Dendritic cell treated with granulocyte-macrophage colony-stimulating factor and Interleukin-4, amounts not matched to agents 40 ng/mL and 50 ng/mL, for 4 days (primary cell): ENCODE data around the gene H2AZ2.
"Not testable (repeated sequence)": the region's sequence is repeated elsewhere in the genome, so short reads cannot be mapped to it uniquely, and the experiment has no call there.

Experiments
- H3K27ac Mint-ChIP-seq: one replicate; pipeline ENCODE4 v1.8.0; 2022; ENCODE audit warnings: mild to moderate bottlenecking, mixed read lengths
- H3K27me3 Mint-ChIP-seq: one replicate; pipeline ENCODE4 v1.8.0; 2022; ENCODE audit warnings: mild to moderate bottlenecking, mixed read lengths
- H3K36me3 Mint-ChIP-seq: one replicate; pipeline ENCODE4 v1.8.0; 2022; ENCODE audit warnings: low read depth, mixed read lengths
- H3K4me1 Mint-ChIP-seq: one replicate; pipeline ENCODE4 v1.8.0; 2022; ENCODE audit warnings: low read depth, mixed read lengths
- H3K4me3 Mint-ChIP-seq: one replicate; pipeline ENCODE4 v1.8.0; 2022; ENCODE audit warnings: mild to moderate bottlenecking, moderate library complexity, mixed read lengths
- H3K9me3 Mint-ChIP-seq: one replicate; pipeline ENCODE4 v1.8.0; 2022; ENCODE audit warnings: mixed read lengths
- intact Hi-C: fragments of 100-400 bp; cut with micrococcal nuclease; formaldehyde crosslinking; loops from one replicate; pipeline ENCODE4 v1.15.0; 2022

H2AZ2 gene

DNA sequence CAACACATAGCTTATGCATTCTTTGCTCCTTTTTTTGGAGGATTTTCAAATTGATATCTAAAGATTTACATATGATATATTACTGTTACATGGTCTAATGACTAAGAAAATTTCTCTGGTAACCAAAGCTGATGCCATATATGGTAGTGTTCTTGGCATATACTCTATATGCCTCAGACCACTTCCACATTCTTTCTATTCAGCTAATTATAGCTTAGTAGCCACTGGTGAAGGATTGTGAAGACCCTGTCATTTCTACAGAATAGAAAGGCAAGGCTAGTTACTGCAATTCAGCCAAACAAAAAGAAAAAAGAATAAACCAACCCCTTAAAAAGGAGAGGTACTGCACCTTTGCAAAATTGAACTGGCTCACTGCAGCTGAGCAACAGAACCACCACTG lies 33.7 kb upstream of the H2AZ2 start:
- H3K36me3 Mint-ChIP-seq = peaks cover 44% of the 10 kb centered on the region
- no peak overlapping the region for H3K27ac Mint-ChIP-seq
- intact Hi-C loops = loop anchor here (10.0 kb wide), 1 partner anchor 103 kb away; no protein-coding TSS in a partner anchor
- no peaks in the 10 kb centered on the region for H3K9me3 Mint-ChIP-seq
- H3K27me3 Mint-ChIP-seq = no peaks in the 10 kb centered on the region
- peak overlapping the region; percentile 49 for H3K4me3 Mint-ChIP-seq
- peaks cover 40% of the 10 kb centered on the region for H3K4me1 Mint-ChIP-seq

DNA sequence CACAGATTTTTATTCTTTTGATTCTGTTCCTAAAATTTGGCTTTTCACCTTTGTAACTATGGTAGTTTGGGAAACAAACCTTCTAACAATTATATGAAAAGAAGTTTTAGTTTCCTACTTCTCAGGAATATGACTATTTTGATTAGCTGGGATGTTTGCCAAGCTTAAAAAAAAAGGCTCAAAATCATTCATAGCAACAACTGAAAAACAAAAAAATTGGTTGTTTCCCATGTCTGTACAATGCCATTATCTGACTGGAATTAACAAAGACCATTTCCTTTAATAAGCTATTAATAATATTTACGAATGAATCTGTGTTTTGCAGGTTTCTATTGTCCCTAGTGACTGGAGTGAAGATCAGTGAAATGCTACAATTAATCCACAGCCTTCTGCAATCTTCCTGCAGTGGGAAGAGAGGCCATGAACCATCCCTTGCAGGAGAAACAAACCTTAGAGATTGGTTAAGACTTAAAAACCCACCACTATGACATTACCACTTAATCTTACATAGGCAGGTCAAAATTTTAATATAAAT lies 33.2 kb upstream of the H2AZ2 start:
- no peak overlapping the region for H3K27ac Mint-ChIP-seq
- H3K4me3 Mint-ChIP-seq = peak overlapping the region; percentile 49
- H3K27me3 Mint-ChIP-seq = no peaks in the 10 kb centered on the region
- H3K9me3 Mint-ChIP-seq = no peaks in the 10 kb centered on the region
- peaks cover 44% of the 10 kb centered on the region for H3K36me3 Mint-ChIP-seq
- H3K4me1 Mint-ChIP-seq = peaks cover 40% of the 10 kb centered on the region
- intact Hi-C loops = loop anchor here (10.0 kb wide), 1 partner anchor 104 kb away; no protein-coding TSS in a partner anchor

DNA sequence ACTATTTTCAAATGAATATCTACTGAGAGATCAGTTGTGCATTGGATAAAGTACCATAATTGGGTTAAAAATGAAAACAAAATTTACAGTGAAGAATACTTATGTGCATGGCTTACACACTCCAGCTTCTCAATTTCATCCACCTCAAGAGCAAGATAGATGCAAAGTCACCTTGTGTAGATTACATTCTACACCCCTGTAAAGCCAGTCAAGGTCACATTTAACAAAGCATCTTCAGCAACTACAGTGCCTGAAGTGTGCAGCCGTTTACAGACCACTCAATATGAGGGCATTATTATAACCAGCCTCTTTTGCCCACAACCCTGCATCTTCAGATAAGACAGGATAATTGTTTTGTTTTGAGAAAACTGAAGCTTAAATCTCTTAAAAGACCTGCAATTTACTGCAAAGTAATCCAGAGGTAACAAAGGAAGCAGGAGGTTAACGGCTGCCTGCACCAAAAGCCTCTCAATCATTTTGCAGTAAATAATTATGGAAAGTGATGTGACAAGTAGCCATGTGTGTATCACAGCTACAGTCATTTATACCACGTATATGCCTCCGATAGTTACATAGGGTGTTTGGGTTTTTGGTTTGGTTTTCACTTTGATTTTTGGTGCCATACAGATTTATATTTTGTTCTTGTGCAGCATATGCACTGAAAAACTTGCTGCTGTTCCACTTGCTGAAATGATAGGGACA lies 32.6 kb upstream of the H2AZ2 start:
- no peaks in the 10 kb centered on the region for H3K9me3 Mint-ChIP-seq
- H3K27ac Mint-ChIP-seq = no peak overlapping the region
- H3K27me3 Mint-ChIP-seq = no peaks in the 10 kb centered on the region
- peaks cover 37% of the 10 kb centered on the region for H3K36me3 Mint-ChIP-seq
- intact Hi-C loops = loop anchor here (10.0 kb wide), 1 partner anchor 104 kb away; no protein-coding TSS in a partner anchor
- H3K4me1 Mint-ChIP-seq = peaks cover 35% of the 10 kb centered on the region
- H3K4me3 Mint-ChIP-seq = peak overlapping the region; percentile 49

DNA sequence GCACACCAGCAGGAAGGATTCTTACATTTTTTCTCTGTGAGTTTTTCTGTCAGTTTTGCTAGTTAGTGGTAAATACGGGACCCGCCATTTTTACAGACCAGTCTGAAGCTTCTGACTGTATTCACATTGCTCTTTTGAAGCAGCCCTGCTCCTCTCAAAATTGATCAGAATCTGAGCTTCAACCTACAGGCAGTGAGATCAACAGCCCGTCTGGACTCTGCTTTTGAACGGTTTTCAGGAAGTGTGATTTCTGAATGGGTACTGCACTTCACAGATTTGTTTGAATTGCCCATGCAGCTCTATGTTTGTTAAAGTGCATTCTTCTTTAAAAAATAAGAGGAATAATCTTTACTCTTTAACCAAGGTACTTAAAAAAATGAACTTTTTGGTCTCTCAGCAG lies 28.5 kb upstream of the H2AZ2 start:
- intact Hi-C loops = no loop called here
- Mint-ChIP-seq H3K36me3 (peaks cover 14% of the 10 kb centered on the region), H3K9me3 (no peaks in the 10 kb centered on the region), H3K27me3 (no peaks in the 10 kb centered on the region), H3K4me1 (peaks cover 18% of the 10 kb centered on the region), H3K27ac (no peak overlapping the region), H3K4me3 (no peak overlapping the region)

DNA sequence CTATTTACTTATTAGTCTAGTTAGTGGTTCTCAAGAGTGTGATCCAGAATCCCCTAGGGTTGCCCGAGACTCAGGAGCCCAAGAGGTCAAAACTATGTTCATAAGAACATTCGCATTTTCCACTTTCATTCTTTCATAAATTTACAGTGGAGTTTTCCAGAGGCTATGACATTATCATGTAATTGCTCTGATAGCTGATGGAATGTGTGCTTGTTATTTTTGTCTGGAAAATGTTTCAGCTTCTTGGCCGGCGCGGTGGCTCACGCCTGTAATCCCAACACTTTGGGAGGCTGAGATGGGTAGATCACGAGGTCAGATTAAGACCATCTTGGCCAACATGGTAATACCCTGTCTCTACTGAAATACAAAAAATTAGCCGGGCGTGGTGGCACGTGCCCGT lies 27.4 kb upstream of the H2AZ2 start:
- Mint-ChIP-seq H3K36me3 (peaks cover 6% of the 10 kb centered on the region), H3K27ac (no peak overlapping the region), H3K9me3 (no peaks in the 10 kb centered on the region), H3K4me1 (peaks cover 7% of the 10 kb centered on the region), H3K4me3 (no peak overlapping the region), H3K27me3 (no peaks in the 10 kb centered on the region)
- intact Hi-C loops = no loop called here

DNA sequence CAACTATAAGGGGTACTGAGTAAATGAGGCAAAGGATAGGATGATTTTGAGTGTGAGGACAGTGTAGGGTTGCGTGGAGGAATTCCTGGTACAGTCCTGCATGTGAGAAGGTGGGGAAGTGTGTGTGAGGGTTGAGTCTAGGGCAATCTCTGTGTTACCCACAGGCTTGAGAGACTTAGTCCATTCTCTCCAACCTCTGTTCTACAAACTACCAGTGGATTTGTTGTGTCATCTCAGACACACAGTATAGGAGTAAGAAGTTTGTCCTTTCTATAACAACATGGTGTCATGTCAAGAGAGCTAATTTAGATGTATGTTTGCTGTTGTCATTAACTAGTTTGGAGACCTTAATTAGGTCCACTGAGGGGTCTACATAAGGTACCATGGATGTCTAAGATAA lies 24.9 kb upstream of the H2AZ2 start:
- no peaks in the 10 kb centered on the region for H3K4me1 Mint-ChIP-seq
- H3K36me3 Mint-ChIP-seq = no peaks in the 10 kb centered on the region
- intact Hi-C loops = no loop called here
- no peaks in the 10 kb centered on the region for H3K9me3 Mint-ChIP-seq
- no peaks in the 10 kb centered on the region for H3K27me3 Mint-ChIP-seq
- H3K27ac Mint-ChIP-seq = no peak overlapping the region
- H3K4me3 Mint-ChIP-seq = no peak overlapping the region

DNA sequence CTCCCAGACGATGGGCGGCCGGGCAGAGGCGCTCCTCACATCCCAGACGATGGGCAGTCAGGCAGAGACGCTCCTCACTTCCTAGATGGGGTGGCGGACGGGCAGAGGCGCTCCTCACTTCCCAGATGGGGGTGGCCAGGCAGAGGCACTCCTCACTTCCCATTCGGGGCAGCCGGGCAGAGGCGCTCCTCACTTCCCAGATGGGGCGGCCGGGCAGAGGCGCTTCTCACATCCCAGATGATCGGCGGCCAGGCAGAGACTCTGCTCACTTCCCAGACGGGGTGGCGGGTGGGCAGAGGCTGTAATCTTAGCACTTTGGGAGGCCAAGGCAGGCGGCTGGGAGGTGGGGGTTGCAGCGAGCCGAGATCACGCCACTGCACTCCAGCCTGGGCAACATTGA lies 24.0 kb upstream of the H2AZ2 start:
- H3K36me3 Mint-ChIP-seq, H3K9me3 Mint-ChIP-seq, intact Hi-C loops, H3K4me1 Mint-ChIP-seq, H3K4me3 Mint-ChIP-seq, H3K27me3 Mint-ChIP-seq, H3K27ac Mint-ChIP-seq: not testable (repeated sequence)

DNA sequence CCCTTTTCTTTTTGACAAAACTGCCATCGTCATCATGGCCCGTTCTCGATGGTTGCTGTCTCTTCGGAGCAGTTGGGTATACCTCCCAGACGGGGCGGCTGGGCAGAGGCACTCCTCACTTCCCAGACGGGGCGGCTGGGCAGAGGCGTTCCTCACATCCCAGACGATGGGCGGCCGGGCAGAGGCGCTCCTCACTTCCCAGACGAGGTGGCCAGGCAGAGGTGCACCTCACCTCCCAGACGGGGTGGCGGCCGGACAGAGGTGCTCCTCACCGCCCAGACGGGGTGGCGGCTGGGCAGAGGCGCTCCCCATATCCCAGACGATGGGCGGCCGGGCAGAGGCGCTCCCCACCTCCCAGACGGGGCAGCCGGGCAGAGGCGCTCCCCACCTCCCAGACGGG lies 22.9 kb upstream of the H2AZ2 start:
- H3K27me3 Mint-ChIP-seq, H3K9me3 Mint-ChIP-seq, H3K36me3 Mint-ChIP-seq, H3K4me1 Mint-ChIP-seq, H3K27ac Mint-ChIP-seq, intact Hi-C loops, H3K4me3 Mint-ChIP-seq: not testable (repeated sequence)

DNA sequence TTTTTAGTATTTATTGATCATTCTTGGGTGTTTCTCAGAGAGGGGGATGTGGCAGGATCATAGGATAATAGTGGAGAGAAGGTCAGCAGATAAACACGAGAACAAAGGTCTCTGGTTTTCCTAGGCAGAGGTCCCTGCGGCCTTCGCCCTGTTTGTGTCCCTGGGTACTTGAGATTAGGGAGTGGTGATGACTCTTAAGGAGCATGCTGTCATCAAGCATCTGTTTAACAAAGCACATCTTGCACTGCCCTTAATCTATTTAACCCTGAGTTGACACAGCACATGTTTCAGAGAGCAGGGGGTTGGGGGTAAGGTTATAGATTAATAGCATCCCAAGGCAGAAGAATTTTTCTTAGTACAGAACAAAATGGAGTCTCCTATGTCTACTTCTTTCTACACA lies 22.4 kb upstream of the H2AZ2 start:
- H3K36me3 Mint-ChIP-seq, H3K9me3 Mint-ChIP-seq, H3K4me3 Mint-ChIP-seq, H3K4me1 Mint-ChIP-seq, H3K27me3 Mint-ChIP-seq, intact Hi-C loops, H3K27ac Mint-ChIP-seq: not testable (repeated sequence)

DNA sequence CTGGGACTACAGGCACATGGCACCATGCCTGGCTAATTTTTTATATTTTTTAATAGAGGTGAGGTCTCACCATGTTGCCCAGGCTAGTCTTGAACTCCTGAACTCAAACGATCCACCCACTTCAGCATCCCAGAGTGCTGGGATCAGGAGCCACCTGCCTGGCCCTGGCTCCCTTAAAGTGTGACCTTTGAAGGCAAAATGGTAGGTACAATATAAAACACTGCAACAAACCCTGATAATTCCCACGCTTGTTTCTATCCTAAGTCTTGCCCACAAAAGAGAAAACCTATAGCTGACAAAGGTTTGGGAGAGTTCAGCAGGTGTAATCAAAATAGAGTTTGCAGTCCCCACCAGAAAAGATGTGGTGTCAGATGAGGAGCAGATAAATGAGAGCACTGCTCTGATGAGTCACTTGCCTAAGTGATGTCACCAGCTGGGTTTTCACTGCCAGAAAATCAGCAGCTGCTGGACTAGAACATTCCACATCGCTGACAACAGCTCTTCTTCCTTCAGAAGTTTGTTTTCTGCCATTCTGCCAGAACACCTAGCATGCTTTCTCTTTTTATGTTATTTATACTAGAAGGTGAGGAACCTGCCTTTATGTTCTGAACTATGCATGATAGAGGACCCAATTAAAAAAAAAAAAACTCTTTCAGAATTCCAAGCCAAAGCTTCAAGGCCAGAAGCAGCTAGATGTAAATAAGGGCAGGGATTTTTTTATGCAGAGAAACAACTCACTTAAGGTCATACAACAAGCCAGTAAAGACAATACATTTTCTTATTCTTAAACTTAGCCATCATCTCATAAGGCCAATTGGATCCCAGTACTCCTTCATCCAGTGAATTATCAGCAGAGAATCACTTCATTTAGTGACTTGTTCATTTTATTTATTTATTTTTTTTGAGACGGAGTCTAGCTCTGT lies 19.4 kb upstream of the H2AZ2 start:
- peaks cover 1% of the 10 kb centered on the region for H3K27me3 Mint-ChIP-seq
- H3K36me3 Mint-ChIP-seq = no peaks in the 10 kb centered on the region
- H3K4me1 Mint-ChIP-seq = no peaks in the 10 kb centered on the region
- no peak overlapping the region for H3K4me3 Mint-ChIP-seq
- intact Hi-C loops = no loop called here
- H3K27ac Mint-ChIP-seq = no peak overlapping the region
- no peaks in the 10 kb centered on the region for H3K9me3 Mint-ChIP-seq

DNA sequence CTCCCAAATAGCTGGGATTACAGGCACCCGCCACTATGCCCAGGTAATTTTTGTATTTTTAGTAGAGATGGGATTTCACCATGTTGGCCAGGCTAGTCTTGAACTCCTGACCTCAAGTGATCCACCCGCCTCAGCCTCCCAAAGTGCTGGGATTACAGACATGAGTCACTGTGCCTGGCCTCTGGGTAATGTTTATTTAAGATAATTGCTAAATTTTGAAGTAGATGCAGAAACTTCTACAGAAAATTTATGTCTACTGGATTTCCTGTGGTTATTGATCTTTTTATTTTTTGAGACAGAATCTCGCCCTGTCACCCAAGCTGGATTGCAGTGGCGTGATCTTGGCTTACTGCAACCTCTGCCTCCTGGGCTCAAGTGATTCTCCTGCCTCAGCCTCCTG lies 14.1 kb upstream of the H2AZ2 start:
- H3K4me3 Mint-ChIP-seq, H3K4me1 Mint-ChIP-seq, H3K9me3 Mint-ChIP-seq, H3K36me3 Mint-ChIP-seq, H3K27ac Mint-ChIP-seq, intact Hi-C loops, H3K27me3 Mint-ChIP-seq: not testable (repeated sequence)

DNA sequence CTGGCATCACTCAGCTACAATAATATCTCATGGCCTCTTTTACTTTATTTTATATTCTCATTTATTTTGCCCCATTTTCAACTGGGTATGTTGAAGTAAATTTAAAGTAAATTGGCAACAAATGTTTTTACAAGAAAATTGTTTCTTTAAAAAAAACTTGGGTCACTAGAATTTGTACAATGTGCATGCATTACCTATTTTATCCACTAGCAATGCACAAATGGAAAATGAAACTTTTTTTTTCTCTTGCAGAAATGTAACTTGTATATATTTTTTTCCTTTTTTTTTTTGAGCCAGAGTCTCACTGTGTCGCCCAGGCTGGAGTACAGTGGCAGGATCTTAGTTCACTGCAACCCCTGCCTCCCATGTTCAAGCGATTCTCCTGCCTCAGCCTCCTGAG lies 10.3 kb upstream of the H2AZ2 start:
- intact Hi-C loops = no loop called here
- no peaks in the 10 kb centered on the region for H3K9me3 Mint-ChIP-seq
- H3K27ac Mint-ChIP-seq = no peak overlapping the region
- peaks cover 6% of the 10 kb centered on the region for H3K4me1 Mint-ChIP-seq
- no peaks in the 10 kb centered on the region for H3K36me3 Mint-ChIP-seq
- H3K27me3 Mint-ChIP-seq = no peaks in the 10 kb centered on the region
- H3K4me3 Mint-ChIP-seq = no peak overlapping the region

DNA sequence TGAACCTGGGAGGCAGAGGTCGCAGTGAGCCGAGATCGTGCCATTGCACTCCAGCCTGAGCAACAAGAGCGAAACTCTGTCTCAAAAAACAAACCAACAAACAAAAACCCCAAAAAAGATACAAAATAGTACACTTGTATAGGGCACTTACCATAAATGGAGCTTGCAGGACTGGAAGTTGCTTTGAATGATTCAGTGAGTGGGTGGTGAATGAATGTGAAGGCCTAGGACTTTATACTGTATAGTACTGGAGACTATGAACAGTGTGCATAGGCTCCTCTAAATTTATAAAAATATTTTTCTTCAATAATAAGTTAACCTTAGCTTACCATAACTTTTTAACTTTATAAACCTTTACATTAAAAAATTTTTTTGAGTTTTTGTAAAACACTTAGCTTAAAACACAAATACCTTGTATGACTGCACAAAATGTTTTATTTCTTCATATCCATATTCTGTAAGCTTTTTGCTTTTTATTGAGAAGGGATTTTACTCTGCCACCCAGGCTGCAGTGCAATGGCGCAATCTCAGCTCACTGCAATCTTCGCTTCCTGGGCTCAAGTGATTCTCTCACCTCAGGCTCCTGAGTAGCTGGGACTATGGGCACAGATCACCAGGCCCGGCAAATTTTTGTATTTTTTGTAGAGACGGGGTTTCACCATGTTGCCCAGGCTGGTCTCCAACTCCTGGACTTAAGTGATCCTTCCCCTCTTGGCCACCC lies 6.9 kb upstream of the H2AZ2 start:
- Mint-ChIP-seq H3K27me3 (no peaks in the 10 kb centered on the region), H3K36me3 (no peaks in the 10 kb centered on the region), H3K4me1 (peaks cover 26% of the 10 kb centered on the region), H3K4me3 (no peak overlapping the region), H3K27ac (no peak overlapping the region), H3K9me3 (no peaks in the 10 kb centered on the region)
- intact Hi-C loops = no loop called here

DNA sequence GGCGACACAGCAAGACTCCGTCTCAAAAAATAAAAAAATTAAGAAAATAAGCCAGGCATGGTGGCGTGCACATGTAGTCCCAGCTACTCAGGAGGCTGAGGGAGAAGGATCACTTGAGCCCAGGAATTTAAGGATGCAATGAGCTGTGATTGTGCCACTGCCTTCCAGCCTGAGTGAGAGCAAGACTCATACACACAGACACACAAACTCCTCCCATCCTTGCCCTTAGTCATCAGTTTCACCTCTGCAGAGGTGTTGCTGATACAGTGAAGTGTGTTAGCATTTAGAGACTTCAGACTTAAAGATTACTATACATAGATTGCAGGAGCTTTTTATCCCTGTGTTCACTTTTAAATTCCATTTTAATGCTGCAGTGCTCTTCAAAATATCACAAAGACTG lies 5.5 kb upstream of the H2AZ2 start:
- no peak overlapping the region for H3K4me3 Mint-ChIP-seq
- H3K9me3 Mint-ChIP-seq = no peaks in the 10 kb centered on the region
- peaks cover 28% of the 10 kb centered on the region for H3K4me1 Mint-ChIP-seq
- intact Hi-C loops = no loop called here
- H3K27me3 Mint-ChIP-seq = no peaks in the 10 kb centered on the region
- no peak overlapping the region for H3K27ac Mint-ChIP-seq
- no peaks in the 10 kb centered on the region for H3K36me3 Mint-ChIP-seq
